AG08396 (cell line): Measurements from ENCODE around the gene SLC29A3.
A peak's percentile ranks its signal among the peaks of the same experiment; 100 is the strongest.
"Not testable (repeated sequence)": the region's sequence is repeated elsewhere in the genome, so short reads cannot be mapped to it uniquely, and the experiment has no call there.

Experiments used
- DNase-seq: peaks from one replicate; pipeline ENCODE4 v3.0.0; 2012; ENCODE audit warnings: low spot score, mixed read lengths

Gene SLC29A3

GRCh38 chr10:71347587-71348395 is 28.7 kb downstream of the SLC29A3 start:
- DNase-seq = no peak

- DNase-seq = no peak
Measured at GRCh38 chr10:71348850-71349249, 29.8 kb downstream of the SLC29A3 start.

- no peak for DNase-seq
Measured at GRCh38 chr10:71349406-71349805, 30.3 kb downstream of the SLC29A3 start.

- DNase-seq = no peak
Measured at GRCh38 chr10:71351087-71351486, 32.0 kb downstream of the SLC29A3 start.

- no peak for DNase-seq
Measured at GRCh38 chr10:71351628-71352319, 32.7 kb downstream of the SLC29A3 start.

GRCh38 chr10:71353639-71354038 is 34.6 kb downstream of the SLC29A3 start:
- no peak for DNase-seq

GRCh38 chr10:71354776-71355175 is 35.7 kb downstream of the SLC29A3 start:
- DNase-seq = no peak

- no peak for DNase-seq
Measured at GRCh38 chr10:71355886-71356285, 36.8 kb downstream of the SLC29A3 start.

GRCh38 chr10:71357792-71358265 is 38.8 kb downstream of the SLC29A3 start:
- DNase-seq = peak; percentile 30

GRCh38 chr10:71358277-71358676 is 39.2 kb downstream of the SLC29A3 start:
- no peak for DNase-seq

- DNase-seq = not testable (repeated sequence)
Measured at GRCh38 chr10:71358906-71359305, 39.8 kb downstream of the SLC29A3 start.

- DNase-seq = no peak
Measured at GRCh38 chr10:71359364-71360046, 40.4 kb downstream of the SLC29A3 start.

GRCh38 chr10:71360735-71361134 is 41.7 kb downstream of the SLC29A3 start:
- DNase-seq = no peak

GRCh38 chr10:71361581-71361980 is 42.5 kb downstream of the SLC29A3 start:
- DNase-seq = no peak

GRCh38 chr10:71362141-71362540 is 43.1 kb downstream of the SLC29A3 start:
- no peak for DNase-seq

GRCh38 chr10:71363936-71364335 is 44.9 kb downstream of the SLC29A3 start:
- DNase-seq = no peak

GRCh38 chr10:71365366-71365765 is 46.3 kb downstream of the SLC29A3 start:
- no peak for DNase-seq

GRCh38 chr10:71366690-71367089 is 47.6 kb downstream of the SLC29A3 start:
- DNase-seq = no peak

- DNase-seq = no peak
Measured at GRCh38 chr10:71367271-71367670, 48.2 kb downstream of the SLC29A3 start.

GRCh38 chr10:71368176-71368575 is 49.1 kb downstream of the SLC29A3 start:
- DNase-seq = no peak

- no peak for DNase-seq
Measured at GRCh38 chr10:71368643-71369042, 49.6 kb downstream of the SLC29A3 start.

- DNase-seq = no peak
Measured at GRCh38 chr10:71369602-71370001, 50.5 kb downstream of the SLC29A3 start.

- no peak for DNase-seq
Measured at GRCh38 chr10:71370031-71370430, 51.0 kb downstream of the SLC29A3 start.
